ENCODE data around the gene CABCOCO1. TPM values are rescaled to one million over a fixed set of nuclear protein-coding genes. Genes with fewer than 3 reads are reported as not detected.
A peak's percentile ranks its signal among the peaks of the same experiment; 100 is the strongest.

The CABCOCO1 gene
- total and polyA plus RNA-seq, 4 donors: 3.8 to 15.4 (median 10.1) TPM

GRCh38 chr10:61628151-61628874 lies 34.4 kb upstream of the CABCOCO1 start:
- no peak overlapping the region for H3K4me3 ChIP-seq
- 58 to 67% methylated on average over 3 of the region's 3 CpGs for WGBS, 2 donors
- no peak overlapping the region for H3K27ac ChIP-seq (ENCODE audit: low read depth in 1 of 2, low read length in 1 of 2)
- no peak for ATAC-seq (ENCODE audit: insufficient read depth, low FRiP score)
- H3K4me1 ChIP-seq (ENCODE audit: control insufficient read depth in 5 of 5, insufficient read depth in 5 of 5, low read length in 5 of 5): peaks cover 0 to 20% (median 10%) of the 10 kb centered on the region in 5 donors
- no peaks in the 10 kb centered on the region for H3K27me3 ChIP-seq (ENCODE audit: control insufficient read depth in 3 of 3, insufficient read depth in 3 of 3, low read length in 2 of 3)
- H3K9me3 ChIP-seq (ENCODE audit: control insufficient read depth in 4 of 4, insufficient read depth in 3 of 4, low read length in 3 of 4): no peaks in the 10 kb centered on the region
- H3K36me3 ChIP-seq (ENCODE audit: control insufficient read depth in 4 of 4, insufficient read depth in 4 of 4, low read length in 4 of 4): no peaks in the 10 kb centered on the region
- no peak for DNase-seq
- TF ChIP-seq CTCF (IDR thresholded peaks at IDR 0.05; ENCODE audit: control extremely low read depth, extremely low read depth): no peak
- H3K9ac ChIP-seq (ENCODE audit: insufficient read depth in 1 of 2, low read length in 2 of 2): no peak overlapping the region

- ATAC-seq (ENCODE audit: insufficient read depth, low FRiP score) (peak; percentile 82), DNase-seq (peak; percentile 52 to 59 (median 59))
- no peak for TF ChIP-seq CTCF (IDR thresholded peaks at IDR 0.05; ENCODE audit: control extremely low read depth, extremely low read depth)
- H3K27ac ChIP-seq (ENCODE audit: low read depth in 1 of 2, low read length in 1 of 2): no peak overlapping the region
- no peaks in the 10 kb centered on the region for H3K36me3 ChIP-seq (ENCODE audit: control insufficient read depth in 4 of 4, insufficient read depth in 4 of 4, low read length in 4 of 4)
- no peaks in the 10 kb centered on the region for H3K9me3 ChIP-seq (ENCODE audit: control insufficient read depth in 4 of 4, insufficient read depth in 3 of 4, low read length in 3 of 4)
- no peaks in the 10 kb centered on the region for H3K27me3 ChIP-seq (ENCODE audit: control insufficient read depth in 3 of 3, insufficient read depth in 3 of 3, low read length in 2 of 3)
- H3K4me3 ChIP-seq: no peak overlapping the region
- 54 to 74% methylated on average over 4 of the region's 4 CpGs for WGBS, 2 donors
- H3K9ac ChIP-seq (ENCODE audit: insufficient read depth in 1 of 2, low read length in 2 of 2): no peak overlapping the region
- peaks cover 0 to 18% (median 10%) of the 10 kb centered on the region in 5 donors for H3K4me1 ChIP-seq (ENCODE audit: control insufficient read depth in 5 of 5, insufficient read depth in 5 of 5, low read length in 5 of 5)
These were observed 33.7 kb upstream of the CABCOCO1 start for GRCh38 chr10:61628875-61629513.

DNA sequence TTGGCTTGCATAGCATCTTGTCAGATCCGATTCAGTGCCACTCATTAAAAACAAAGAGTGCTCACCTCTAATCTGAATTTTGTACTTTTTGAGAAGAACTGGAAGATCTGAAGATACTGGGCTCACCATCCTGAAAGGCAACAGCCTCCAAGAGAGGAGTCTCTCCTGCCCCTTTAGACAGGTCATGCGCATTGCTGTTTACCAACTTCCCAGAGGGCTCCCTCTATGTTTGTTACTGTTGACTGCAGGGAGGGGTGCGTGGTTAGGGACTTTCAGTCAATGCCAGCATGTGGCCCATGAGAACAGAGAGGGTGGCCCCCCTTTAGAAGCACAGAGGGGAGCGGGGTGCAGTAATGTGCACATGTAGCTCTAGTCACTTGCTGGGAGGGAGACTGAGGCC lies 33.2 kb upstream of the CABCOCO1 start:
- Histone ChIP-seq H3K4me1 (ENCODE audit: control insufficient read depth in 5 of 5, insufficient read depth in 5 of 5, low read length in 5 of 5) (peaks cover 0 to 16% (median 10%) of the 10 kb centered on the region in 5 donors), H3K4me3 (no peak overlapping the region), H3K27ac (ENCODE audit: low read depth in 1 of 2, low read length in 1 of 2) (no peak overlapping the region), H3K9me3 (ENCODE audit: control insufficient read depth in 4 of 4, insufficient read depth in 3 of 4, low read length in 3 of 4) (no peaks in the 10 kb centered on the region), H3K27me3 (ENCODE audit: control insufficient read depth in 3 of 3, insufficient read depth in 3 of 3, low read length in 2 of 3) (no peaks in the 10 kb centered on the region), H3K9ac (ENCODE audit: insufficient read depth in 1 of 2, low read length in 2 of 2) (no peak overlapping the region), H3K36me3 (ENCODE audit: control insufficient read depth in 4 of 4, insufficient read depth in 4 of 4, low read length in 4 of 4) (no peaks in the 10 kb centered on the region)
- DNase-seq (no peak), ATAC-seq (ENCODE audit: insufficient read depth, low FRiP score) (no peak)
- 90% methylated on average over 4 of the region's 4 CpGs for WGBS, 2 donors
- no peak for TF ChIP-seq CTCF (IDR thresholded peaks at IDR 0.05; ENCODE audit: control extremely low read depth, extremely low read depth)

All from lung (tissue), 12 donors.